DMS53 (cell line): Measurements from ENCODE around the gene ARHGEF33.
"Not testable (repeated sequence)": the region's sequence is repeated elsewhere in the genome, so short reads cannot be mapped to it uniquely, and the experiment has no call there.

Source experiments
- DNase-seq: peaks from one replicate; lab custom pipeline; 2025; lab: John Stamatoyannopoulos, UW

The ARHGEF33 gene

DNA sequence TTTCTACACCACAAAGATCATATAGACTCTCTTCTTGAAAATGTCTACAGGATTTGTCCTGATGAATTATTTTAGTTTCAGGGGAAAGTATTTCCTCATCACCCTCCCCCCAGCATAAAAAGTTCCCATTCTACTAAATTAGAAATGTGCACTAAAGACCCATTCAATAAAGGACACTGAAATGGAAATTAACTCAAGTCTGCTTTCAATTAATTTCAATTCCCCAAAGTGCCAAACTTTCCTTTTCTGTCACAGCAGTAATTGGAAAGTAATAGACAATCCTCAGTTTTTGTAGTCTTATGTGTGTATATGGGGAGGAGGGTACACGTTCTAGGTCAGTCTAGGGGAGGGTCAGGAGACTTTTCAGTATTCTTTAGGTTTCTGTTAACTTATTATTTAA is 21.5 kb downstream of the ARHGEF33 start:
- DNase-seq: no peak

DNA sequence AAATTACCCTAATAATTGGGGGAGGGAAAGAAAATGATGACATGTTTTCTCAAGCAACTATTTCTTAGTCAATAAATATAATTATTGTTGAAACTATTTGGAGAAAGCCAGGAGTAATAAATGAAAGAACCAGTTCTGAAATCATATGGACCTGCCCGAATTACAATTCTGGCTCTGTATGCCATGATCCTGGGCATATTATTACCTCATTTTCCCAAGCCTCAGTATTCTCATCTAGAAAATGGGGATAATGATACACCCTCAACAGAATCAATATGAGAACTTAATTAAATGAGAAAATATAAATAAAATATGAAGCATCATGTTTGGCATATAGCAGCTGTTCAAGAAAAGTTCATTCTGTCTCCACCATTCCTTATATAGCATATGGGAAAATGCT is 22.9 kb downstream of the ARHGEF33 start:
- DNase-seq: no peak

DNA sequence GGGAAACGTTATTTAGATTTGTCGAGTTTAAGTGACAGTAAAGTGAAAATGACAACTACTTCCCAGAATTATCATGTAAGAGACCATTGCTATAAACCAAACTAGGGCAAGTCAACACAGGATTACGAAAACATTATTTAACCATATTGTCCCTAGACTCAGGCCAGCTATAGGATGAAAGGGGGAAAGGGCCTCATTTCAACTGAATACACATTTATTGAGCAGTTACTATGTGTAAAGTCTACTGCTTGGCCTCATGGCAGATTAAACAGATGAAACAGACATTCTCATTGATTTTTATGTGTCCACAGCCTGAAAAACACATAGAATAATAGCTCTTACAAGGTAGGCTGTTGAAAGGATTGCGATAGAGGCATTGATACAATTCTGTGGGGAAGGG is 32.7 kb downstream of the ARHGEF33 start:
- no peak for DNase-seq

DNA sequence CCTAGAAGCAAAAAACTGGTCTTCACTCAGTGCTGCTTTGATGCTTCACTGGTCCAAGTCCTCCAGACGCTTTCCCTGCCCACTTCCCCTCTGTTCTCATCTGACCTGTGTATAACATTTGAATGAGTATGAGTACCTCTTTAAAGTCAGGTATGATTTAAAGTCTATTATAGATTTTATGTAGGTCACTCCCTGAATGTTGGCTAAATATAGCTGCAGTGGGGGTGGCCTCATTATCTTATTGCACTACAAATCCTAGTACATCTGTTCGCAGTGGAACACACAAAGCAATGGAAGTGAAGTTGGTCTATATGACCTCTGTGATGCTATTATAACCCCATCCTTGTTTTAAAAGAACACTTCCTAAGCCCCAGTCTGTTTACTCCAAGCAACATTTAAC is 33.2 kb downstream of the ARHGEF33 start:
- no peak for DNase-seq

DNA sequence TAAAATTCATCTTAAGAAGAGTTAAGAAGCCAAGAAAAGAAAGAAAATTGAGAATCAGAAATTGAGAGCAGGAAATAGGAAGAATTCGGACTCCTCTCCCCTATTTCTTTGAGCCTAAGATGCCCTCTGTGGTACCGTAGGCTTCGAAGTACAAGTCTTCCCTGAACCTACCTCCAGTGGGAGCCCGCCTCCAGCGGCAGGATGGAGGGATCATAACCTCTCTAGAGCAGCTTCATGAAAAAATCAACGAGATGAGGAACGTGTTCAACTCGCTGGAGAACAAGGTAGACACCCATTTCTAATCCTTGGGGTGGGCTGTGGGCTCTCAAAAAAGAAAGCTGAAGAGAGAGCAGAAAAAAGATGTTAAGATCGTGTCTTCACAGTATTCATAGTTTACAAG is 36.3 kb downstream of the ARHGEF33 start:
- no peak for DNase-seq

DNA sequence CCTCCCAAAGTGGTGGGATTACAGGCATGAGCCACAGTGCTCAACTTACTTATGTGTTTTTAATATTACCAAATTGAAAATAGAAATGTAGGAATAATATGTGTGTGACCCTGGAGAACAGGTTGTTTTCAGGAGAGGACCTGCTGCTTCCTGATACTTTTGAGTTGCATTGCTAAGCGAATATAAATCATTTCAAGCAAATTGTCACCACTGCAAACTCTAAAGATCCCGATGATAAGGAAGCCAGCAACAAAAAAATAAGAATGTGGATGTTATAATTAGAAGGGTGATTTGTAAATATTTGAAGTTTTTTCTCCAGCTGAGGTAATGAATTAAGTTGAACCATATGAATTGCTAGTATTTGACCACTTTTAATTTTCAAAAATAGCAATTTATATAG is 40.9 kb downstream of the ARHGEF33 start:
- no peak for DNase-seq

DNA sequence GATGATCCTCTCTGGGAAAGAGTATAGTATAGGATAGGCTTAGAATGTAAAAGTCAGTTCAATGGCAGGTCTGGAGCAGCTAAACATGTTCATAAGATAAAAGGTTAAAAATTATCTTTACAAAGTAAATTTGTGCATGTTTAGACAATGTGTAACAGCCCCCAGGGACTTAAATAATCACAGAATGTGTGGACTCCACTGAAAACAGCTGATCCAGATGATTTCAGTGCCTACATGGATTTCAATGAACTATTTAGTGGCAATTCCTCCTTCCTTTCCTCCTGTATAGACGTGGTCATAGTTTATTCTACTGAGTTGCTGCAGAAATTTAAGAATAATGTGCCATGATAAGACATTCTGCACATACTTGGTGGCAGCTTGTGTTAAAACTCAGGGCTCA is 42.9 kb downstream of the ARHGEF33 start:
- DNase-seq: no peak

DNA sequence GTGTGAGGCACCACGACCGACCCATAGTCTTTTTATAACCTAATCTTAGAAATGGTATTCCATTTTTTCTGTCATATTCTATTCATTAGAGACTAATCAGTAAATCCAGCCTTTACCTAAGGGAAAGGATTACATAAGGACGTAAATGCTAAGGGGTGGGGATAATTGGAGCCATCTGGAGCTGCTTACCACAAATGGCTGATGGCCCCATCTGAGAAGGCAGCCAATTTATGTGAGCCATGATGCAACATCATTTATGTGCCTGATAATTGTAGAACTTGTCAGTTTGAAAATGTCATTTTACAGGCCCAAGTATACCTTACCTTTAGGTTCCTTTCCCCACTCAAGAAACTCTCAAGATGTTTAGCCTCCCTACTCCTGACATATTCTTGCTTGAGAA is 44.0 kb downstream of the ARHGEF33 start:
- DNase-seq: no peak

DNA sequence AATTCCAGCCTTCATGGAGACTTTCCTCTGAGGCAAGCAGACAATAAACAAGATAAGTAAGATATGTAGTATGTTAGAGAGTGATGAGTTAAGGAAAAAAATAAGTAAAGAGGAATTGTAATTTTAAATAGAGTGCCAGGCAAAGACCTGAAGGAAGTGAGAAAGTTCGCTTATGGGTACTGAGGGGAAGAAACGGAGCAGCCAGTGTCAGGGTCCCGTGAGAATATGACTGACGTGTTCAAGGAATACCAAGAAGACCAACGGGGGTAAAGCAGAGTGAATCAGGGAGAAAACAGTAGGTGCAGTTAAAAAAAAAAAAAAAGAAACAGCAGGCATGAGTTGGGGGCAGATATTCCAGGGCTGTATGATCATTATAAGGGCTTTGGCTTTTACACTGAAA is 45.1 kb downstream of the ARHGEF33 start:
- DNase-seq: no peak

DNA sequence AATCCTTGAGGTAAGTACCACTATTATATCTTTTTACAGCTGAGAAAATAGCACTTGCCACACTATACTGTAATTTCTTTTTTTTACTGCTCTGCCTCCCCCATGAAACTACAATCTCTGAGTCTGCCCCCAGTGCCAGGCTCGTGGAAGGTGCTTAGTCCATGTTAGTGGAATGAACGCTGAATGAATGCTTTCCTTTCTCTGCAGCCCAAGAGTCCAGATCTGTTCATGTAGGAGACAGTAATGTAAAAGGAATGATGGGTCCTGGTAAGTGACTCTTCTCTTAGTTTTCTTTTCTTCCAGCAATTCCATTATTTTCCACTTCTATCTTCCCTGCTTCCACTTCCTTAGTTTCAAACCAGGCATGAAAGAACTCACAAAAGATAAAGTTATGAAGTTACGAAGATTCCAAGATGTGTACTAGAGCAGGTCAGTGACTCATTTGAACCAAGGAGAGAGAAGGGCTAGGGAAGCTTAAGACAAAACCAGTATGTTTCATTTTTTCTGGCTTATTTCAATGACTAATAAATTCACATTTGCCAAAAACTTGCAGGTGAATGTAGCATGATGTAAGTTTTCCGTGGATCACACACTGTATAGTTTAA is 46.0 kb downstream of the ARHGEF33 start:
- DNase-seq: no peak

DNA sequence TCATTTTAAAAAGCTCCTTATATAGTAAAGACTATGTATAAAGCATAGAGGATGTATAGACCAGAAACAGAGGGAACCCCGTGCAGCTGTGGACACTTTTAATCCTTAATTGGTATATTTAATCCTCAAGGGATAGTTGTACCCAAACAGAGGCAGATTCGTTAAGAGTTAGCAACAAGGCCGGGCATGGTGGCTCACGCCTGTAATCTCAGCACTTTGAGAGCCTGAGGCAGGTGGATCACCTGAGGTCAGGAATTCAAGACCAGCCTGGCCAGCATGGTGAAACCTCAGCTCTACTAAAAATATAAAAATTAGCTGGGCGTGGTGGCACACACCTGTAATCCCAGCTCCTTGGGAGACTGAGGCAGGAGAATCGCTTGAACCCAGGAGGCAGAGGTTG is 46.8 kb downstream of the ARHGEF33 start:
- not testable (repeated sequence) for DNase-seq

DNA sequence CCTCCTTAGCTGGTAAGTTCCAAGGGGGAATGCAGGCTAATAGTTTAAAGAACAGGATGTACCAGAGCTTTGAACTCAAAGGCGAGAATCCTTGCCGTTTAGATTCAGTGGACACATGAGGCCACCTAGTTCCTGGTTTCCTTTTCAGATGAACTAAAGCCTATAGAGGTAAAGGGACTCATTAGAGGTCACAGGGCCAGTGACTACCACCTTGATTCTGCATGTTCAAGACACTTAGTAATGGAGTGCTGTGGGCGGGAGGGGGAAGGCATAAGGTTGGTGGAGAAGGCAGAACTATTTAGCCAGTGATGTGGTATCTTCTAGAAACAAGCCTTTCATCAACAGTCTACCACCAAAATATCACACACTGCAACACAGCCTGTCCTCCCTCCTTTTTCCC is 47.9 kb downstream of the ARHGEF33 start:
- no peak for DNase-seq

DNA sequence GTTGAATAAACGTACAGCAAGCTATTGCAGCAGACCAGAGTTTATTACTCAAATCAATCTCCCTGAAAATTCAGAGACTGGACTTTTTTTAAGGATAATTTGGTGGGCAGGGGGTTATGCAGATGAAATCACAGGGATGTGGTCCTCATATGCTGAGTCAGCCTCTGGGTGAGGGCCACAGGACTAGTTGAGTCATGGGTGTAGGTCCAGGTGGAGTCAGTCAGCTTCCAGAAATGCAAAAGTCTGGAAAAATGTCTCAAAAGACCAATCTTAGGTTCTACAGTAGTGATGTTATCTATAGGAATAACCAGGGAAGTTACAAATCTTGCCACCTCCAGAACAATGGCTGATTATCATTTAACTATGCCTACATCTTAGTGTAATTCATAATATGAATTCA is 51.1 kb downstream of the ARHGEF33 start:
- no peak for DNase-seq

DNA sequence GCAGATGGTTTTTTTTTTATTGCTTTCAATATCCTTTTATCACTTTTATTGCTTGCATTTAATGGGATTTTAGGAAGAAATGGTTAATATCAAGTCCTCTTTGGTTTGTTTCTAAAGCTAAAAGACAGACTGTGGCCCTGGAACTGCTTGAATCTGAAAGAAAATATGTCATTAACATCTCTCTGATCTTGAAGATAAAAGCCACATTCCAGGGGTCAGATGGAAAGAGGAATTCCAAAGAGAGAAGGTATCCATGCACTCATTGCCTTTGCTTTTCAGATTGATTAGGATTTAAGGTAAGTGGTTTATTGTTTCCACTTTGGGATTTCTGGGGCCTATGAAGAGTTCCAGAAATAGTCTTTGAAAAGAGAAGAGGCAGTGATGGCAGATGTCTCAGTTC is 54.1 kb downstream of the ARHGEF33 start:
- no peak for DNase-seq

DNA sequence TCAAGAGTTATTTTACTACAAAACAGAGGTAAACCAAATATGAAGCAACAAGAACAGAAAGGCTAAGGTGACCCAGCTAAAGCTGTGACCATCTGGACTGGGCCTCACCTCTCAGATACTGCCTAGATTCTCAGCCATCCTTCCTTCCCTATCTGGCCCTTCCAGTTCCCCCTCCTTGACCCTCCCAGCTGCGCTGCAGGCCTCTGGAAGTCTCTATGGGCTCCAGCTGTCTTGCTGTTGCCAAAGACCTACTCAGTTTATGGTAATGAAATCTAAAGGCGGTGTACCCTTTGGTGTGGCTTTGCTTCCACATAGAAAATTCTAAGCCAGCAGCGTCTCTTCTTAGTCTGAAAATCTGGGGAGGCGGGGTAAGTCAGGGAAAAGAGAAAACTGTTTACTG is 55.7 kb downstream of the ARHGEF33 start:
- DNase-seq: no peak

DNA sequence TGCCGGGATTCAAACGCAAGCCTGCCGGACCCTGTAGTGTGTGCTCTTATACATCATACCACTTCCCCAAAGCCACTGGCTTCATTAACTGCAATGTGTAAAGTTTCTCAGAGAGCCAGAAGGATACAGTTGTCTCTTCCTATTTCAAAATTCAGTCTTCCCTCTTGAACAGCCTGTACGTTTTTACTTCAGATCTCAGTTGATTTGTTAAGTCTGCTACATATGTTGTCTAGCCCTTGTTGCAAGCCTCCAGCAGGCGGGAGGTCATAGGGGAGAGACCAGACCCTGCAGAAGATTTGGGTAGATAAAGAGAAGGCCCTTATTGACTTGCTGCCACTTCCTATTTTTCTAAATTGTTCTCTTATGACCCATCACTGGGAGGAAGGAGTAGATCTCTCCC is 56.2 kb downstream of the ARHGEF33 start:
- no peak for DNase-seq

DNA sequence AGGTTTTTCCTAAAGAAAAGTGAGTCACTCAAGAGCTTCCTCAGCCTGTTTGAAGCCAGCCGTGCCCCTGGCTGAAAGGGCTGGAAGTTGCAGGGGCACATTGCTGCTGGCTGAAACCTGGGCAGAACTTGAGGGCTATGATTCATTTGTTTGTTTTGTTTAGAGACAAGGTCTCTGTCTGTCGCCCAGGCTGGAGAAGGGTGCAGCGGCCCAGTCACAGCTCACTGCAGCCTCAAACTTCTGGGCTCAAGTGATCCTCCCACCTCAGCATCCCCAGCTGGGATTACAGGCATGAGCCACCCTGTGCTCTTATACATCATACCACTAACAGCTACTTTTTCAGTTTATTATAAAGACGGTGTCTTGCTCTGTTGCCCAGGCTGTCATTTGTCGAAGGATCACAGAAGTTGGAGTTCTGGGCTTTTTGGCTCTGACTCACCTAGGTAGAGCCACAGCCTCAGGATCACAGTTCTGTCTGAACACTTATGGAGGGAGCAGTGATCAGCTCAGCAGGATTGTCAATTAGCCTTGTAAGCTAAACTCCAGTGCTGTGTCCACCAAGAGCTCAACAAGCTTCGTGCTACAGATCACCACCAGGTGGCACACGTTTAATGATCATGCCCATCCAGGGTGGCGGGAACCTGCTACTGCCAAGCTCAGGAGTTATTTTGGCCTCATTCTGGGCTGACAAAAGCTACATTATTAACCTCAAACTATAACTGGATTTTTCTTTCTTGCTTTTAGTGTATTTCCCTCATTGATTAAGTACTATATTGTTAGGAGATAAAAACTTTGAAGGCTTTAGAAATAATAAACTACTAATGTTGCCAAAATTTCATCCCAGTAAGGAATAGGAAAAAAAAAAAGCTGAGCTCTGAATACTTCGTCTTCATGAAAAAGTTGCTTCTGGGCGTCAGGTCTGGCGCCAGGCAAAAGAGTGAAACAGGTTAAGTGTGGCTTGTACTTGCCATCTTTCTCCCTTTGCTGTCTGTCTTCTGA is 57.9 kb downstream of the ARHGEF33 start:
- DNase-seq: peak; percentile 89

DNA sequence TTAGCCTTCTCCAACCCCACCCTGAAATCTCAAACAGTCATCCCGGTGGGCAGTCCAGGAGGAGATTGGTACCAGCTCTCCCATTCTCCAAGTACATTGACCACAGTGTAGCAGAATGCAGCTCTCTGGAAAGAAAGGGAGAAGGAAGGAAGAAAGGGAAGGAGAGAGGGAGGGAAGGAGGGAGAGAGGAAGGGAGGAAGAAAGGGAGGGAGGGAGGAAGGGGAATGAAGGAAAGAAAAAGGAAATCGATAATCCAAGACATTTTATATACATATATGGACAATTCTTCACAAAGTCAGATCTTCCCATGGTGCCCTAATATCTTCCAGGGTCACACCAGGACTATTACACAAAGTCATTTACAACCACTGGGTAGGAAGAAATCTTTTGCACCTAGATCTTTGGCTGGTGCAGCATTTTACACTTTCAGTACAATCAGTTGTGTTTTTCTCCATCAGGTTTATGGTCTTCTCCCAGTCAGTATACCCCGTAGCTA is 58.8 kb downstream of the ARHGEF33 start:
- DNase-seq: no peak

DNA sequence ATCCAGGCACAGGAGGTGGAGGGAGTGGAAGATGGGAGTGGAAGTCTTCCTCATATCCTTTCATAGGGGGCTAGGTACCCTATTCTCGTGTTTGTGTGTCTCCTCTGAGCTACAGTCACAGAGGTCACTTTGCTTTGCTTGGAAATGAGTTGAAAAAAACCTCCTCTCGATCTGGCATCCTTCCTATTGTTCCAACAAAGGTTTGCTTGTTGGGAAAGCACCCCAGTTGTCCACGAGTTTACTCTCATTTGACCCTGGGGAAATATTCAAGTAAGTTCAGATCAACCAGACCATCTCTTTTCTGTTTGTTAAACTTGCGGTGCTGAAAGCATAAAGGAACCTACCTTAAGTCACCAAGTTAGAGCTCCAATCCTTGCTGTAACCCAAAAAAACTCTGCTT is 59.3 kb downstream of the ARHGEF33 start:
- no peak for DNase-seq

DNA sequence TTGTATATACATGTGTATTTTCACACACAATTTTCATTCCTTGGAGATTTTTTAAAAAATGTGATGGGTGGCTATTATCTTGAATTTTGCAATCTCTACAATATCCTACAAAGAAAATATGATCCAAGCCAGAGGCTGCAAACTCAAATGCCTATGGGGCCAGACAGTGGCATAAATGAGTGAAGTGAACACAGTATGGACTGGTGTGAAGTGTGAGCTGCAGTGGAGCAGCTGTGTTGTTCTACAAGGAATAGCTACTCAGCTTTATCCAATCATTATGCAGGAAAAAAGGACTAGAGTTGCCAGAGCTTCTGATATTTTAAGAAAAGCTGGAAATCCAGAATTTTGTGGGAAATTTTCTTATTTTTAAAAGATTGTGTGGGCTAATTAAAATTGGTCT is 62.1 kb downstream of the ARHGEF33 start:
- DNase-seq: no peak

DNA sequence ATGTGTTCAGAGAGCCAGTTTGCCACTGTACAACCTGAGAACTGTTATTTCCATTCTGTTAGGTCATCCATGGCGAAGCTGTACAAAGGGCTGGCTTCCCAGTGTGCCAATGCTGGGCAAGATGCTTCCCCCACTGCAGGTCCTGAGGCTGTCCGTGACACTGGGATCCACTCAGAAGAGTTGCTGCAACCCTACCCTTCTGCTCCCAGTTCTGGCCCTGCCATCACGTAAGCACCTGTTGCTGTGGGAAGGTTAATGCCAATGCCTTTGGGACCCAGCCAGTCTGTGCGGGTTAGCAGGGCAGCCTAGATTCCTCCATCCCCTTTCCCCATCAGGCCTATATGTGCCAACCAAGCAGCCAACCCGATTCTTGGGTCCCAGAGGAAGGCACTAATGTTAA is 68.3 kb downstream of the ARHGEF33 start:
- no peak for DNase-seq

DNA sequence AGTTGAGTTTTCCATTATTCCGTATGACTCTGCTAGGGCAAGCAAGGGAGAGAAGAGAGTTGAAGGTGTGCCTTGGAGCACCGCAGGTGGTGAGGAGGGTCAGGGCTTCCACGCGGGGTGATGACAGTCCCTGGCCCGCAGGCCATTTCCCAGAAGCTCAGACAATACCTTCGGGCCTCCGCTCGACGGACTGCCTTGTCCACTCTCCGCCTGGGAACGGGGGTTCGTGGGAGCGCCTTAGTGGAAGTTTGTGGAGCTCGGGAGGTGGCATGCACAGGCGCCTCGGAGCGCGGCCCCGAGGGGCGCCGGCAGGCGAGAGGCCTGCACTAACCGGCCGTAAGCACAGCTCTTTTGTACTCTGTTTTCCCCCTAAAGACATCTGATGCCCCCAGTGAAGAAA is 69.8 kb downstream of the ARHGEF33 start:
- DNase-seq: no peak

DNA sequence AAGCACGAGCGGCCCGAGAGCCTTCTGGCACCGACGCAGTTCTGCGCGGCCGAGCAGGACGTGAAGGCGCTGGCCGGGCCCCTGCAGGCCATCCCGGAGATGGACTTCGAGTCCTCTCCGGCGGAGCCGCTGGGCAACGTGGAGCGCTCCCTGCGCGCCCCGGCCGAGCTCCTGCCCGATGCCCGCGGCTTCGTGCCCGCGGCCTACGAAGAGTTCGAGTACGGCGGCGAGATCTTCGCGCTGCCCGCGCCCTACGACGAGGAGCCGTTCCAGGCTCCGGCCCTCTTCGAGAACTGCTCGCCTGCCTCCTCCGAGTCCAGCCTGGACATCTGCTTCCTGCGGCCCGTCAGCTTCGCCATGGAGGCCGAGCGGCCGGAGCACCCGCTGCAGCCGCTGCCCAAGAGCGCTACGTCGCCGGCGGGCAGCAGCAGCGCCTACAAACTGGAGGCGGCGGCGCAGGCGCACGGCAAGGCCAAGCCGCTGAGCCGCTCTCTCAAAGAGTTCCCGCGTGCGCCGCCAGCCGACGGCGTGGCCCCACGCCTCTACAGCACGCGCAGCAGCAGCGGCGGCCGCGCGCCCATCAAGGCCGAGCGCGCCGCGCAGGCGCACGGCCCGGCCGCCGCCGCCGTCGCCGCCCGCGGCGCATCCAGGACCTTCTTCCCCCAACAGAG is 70.4 kb downstream of the ARHGEF33 start:
- DNase-seq: peak; percentile 90
